Peyer's patch (tissue), 4 donors: Measurements from ENCODE around the gene KCNC3.

Experiments used
- CTCF ChIP-seq, 6 experiments: fragments of 450-650 bp in 4 of 6; fragments of 200-600 bp in 2 of 6; sonication (generic) in 1 of 6; IDR thresholded peaks; one replicate each; pipeline ENCODE4 v1.5.1; 2017 to 2019; ENCODE audit warnings: antibody characterized with exemption in 6 of 6, mild to moderate bottlenecking in 3 of 6, moderate library complexity in 1 of 6
- POLR2A ChIP-seq, 2 donors: fragments of 450-650 bp; IDR thresholded peaks; one replicate each; pipeline ENCODE4 v1.5.1; 2017; ENCODE audit warnings: antibody characterized with exemption in 2 of 2, mild to moderate bottlenecking in 2 of 2, moderate library complexity in 2 of 2

GRCh38 chr19:50361290-50362029, 32.3 kb upstream of the KCNC3 start:
- TF ChIP-seq CTCF (IDR thresholded peaks at IDR 0.05) (no peak), POLR2A (IDR thresholded peaks at IDR 0.05) (no peak)
